ENCODE data around the gene CDKN2C. TPM values are rescaled to one million over a fixed set of nuclear protein-coding genes. Genes with fewer than 3 reads are reported as not detected.

The CDKN2C gene
- 4.7 TPM for total RNA-seq

DNA sequence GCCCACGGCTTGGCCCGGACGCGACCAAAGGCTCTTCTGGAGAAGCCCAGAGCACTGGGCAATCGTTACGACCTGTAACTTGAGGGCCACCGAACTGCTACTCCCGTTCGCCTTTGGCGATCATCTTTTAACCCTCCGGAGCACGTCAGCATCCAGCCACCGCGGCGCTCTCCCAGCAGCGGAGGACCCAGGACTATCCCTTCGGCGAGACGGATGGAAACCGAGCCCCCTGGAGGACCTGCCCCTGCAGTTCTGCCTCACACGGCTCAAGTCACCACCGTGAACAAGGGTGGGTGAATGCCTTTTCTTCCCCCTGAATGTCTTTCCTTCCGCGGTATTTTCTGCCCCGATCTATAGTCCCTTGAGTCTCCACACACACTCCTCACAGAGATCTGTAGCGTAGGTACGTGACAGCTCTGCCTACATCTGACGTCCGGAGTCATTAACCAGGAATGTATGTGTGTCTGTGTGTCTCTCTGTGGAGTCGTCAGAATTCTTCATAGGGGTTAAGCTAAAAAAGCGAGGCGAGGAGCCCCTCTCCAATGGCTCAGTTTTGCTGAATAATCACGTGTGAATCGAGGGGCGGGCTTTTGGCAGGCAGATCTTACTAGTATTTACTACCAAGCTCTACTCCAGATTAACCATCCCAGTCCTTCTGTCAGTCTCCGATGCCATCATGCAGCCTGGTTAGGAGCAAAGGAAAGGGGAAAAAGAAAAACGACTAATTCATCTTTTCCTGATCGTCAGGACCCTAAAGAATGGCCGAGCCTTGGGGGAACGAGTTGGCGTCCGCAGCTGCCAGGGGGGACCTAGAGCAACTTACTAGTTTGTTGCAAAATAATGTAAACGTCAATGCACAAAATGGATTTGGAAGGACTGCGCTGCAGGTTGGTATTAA, at the start of gene CDKN2C:
Gene CDKN2C, plus strand, starts transcription at position 635 of the 898 bp plus-strand sequence. Its CDS starts 124 bp downstream, at position 759.

DNA sequence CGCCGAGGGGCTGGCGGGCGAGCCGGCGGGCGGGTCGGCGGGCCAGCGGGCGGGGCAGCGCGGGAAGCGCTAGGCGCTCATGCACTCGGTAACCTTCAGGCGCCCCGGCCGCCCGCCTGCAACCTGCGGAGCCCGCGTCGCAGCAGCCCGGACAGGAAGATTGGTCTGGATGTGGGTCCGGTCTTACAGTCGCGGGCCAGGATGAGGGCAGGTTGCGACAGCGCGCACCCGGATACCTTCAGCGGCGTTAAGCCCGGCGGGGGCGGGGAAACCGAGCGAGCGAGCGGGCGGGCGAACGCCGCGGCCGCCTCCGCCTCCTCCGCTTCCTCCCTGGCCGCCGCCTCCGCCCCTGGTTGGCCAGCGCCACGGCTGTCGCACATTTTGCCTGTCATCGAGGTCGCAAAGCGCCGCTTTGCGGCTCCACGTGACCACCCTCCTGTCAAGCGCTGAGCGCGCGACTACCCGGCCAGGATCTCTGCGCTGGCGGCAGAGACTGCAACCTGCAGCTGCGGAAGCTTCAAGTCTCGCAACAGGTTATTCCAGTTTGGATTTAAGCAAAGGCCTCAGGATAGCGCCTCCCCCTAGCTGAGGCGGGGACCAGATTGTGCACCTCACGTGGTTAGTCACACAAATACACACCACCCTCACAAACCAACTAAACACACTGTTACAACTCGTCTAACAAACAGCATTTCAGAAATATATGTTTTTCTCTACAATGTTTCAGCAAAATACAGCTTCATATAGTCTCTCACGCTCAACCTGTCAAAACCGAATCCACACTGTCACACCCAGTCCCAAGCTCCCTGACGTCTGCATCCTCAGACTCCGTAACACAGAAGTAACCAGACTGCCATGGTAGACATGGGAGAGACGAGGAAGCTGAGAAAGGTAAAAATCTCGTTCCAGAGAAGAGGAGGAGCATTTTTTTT, 9.9 kb upstream of the CDKN2C start, which contains the start of gene FAF1:
Gene FAF1, minus strand, starts transcription at position 355 of the 932 bp plus-strand sequence. CDS start 456 bp downstream, outside the sequence.

Other genes with a start within 250 kb of the CDKN2C start
- gene FAF1, start 10.0 kb upstream of the CDKN2C start, total RNA-seq = 53.2 TPM
- gene C1orf185, start 132.0 kb downstream of the CDKN2C start, total RNA-seq = not detected